Measurements from ENCODE around the gene TLCD5.
A peak's percentile ranks its signal among the peaks of the same experiment; 100 is the strongest.

TLCD5 gene

DNA sequence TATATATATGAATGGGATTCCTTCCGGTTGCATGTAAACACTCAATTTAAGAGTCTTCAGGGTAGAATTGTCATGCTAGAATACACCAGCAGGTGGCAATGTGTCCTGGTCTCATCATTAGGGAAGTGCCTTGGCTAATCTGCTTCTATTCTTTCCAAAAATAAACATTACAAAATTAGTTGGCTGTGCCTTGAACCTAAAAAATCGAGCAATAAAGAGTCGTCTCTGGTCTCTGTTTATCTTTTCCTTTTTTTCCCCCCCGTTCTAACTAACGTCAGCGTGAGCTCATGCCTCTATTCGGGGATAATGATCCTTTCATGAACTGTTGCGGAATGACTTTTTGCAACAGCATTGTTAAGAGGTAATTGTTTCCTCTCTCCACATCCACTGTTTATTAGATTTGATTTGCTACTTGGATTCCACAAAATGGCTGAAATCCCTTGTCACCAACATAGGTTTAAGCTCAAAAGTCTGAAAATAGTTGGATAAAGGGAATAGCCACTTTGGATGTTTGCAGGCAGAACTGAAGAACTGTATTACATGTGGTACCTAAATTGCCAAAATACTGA is 9.9 kb downstream of the TLCD5 start:
- intact Hi-C loops (cut with DNase I): loop anchor here (5.0 to 10.0 kb wide), 2 partner anchors 50 to 177 kb away; partner anchors contain the start of gene GRIK4
- peak in 35 of 42 donors; percentile 22 to 90 (median 64) for DNase-seq

GRCh38 chr11:120335556-120335907 is 10.4 kb downstream of the TLCD5 start:
- intact Hi-C loops (cut with DNase I): loop anchor here (5.0 to 10.0 kb wide), 2 partner anchors 49 to 177 kb away; partner anchors contain the start of gene GRIK4
- DNase-seq: peak in 2 of 42 donors; percentile 8 to 39

DNA sequence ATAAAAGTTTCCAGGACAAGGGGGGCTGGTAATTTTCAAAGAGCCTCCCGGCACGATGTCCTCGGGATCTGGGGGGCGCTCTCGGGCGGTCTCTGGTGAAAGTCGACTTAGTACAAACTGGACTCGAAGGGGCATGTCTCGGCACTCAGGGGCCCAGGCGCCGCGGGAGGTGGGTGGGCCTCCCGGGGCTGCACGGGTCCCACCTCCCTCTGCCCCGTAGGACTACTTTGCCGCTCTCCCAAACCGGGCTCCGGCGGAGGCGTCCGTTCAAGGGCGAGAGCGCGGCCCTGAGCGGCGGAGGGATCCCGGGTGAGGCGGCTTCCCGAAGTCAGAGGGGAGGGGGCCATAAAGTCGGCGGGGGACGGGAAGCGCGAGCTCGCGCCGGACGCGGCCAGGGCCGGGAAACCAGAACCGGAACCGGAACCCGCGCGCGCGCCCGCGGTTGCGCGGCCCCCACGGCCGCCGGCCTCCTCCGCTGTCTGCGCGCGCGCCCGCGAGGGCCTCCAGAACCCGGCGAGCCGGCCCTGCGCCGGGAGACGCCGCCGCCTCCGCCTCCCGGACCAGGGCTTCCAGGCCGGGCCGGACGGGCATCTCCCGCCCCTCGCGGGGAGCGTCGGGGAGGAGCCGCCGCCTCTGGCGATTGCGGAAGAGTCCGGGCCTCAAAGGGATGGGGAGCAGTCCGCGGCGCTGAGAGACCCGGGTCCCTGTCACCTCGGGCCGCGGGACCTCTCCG is 11.0 kb downstream of the TLCD5 start, which contains the start of gene ARHGEF12:
TSS of gene ARHGEF12 (plus strand) at position 506 of the 733 bp plus-strand sequence. CDS start 831 bp downstream, outside the sequence.
- DNase-seq: peak; percentile 74 to 97 (median 94)
- intact Hi-C loops (cut with DNase I): loop anchor here (5.0 to 10.0 kb wide), 2 partner anchors 49 to 176 kb away; partner anchors contain the start of gene GRIK4

DNA sequence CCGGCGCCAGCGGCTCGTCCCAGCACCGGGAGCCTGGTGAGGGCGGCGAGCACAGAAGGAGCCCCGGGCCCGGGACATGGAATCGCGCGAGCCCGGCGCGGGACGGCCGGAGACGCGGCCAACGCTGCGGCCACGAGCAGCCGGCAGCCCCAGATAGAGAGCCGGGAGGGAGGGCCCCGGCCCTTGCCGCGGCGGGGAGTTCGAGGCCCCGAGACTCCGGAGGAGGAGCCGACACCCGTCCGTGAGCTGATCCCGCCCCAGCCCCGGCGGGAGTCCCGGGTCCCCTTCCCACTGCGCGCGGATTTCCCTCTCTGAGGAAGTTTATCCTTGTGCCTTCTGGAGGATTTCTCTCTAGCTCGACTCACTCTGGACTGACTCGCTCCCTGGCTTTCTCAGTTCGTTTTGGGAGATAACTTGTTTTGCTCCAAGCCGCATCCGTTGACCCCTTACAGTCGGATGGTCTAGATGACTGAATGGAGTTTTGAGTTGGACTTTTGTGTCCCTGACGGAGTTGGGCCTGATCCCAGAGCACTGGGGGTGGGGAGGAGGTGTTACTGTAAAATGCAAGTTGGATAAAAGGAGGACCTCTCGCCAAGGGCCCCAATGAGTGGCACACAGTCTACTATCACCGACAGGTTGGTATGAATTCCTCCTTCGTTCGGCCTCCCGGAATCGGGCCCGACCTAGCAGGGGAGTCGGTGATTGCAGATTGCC is 11.7 kb downstream of the TLCD5 start:
- peak in 38 of 42 donors; percentile 14 to 73 (median 46) for DNase-seq
- intact Hi-C loops (cut with DNase I): loop anchor here (5.0 to 10.0 kb wide), 2 partner anchors 48 to 176 kb away; partner anchors contain the start of gene GRIK4

DNA sequence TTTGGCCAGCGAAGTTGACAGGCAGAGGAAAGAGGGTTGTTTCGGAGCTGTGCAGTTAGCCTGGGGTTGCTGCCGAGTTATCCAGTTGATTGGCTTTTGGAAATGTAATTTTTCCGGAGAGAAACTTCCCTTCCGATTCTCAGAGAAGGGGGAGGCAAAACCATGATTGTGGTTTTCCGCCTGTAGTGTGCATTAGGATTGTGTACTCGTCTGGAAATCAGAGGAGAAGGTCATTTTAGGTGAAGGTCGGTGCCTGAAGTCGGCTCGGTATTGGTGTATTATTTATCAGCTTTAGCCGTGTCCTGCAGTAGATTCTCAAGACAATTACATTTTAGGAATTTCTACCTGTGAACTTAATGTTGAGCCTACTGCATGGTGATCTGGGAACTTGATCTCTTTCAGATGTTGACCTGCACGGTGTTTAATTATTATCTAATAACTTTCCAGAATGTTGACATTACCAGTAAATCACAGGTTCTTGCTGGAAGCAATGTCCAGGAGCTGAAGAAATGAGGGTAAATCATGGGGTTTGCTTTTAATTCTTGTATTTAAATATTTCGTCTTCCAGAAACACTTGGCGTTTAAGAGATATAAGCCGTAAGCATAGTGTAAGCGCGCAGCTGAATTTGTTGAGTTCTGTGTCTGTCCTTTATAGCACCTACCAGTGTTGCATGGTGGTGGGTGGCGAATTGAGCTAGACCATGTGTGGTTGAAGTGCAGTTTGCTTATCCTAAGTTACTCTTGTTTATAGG is 12.4 kb downstream of the TLCD5 start:
- DNase-seq: peak in 12 of 42 donors; percentile 19 to 62 (median 26)
- intact Hi-C loops (cut with DNase I): loop anchor here (5.0 to 10.0 kb wide), 2 partner anchors 47 to 175 kb away; partner anchors contain the start of gene GRIK4

GRCh38 chr11:120338107-120338933 is 13.2 kb downstream of the TLCD5 start:
- intact Hi-C loops (cut with DNase I): loop anchor here (5.0 to 10.0 kb wide), 2 partner anchors 46 to 174 kb away; partner anchors contain the start of gene GRIK4
- no peak for DNase-seq

GRCh38 chr11:120339394-120339890 is 14.3 kb downstream of the TLCD5 start:
- DNase-seq: peak in 32 of 42 donors; percentile 16 to 80 (median 46)
- intact Hi-C loops (cut with DNase I): loop anchor here (5.0 to 10.0 kb wide), 2 partner anchors 45 to 173 kb away; partner anchors contain the start of gene GRIK4

- DNase-seq: no peak
Observed at GRCh38 chr11:120340529-120340928, 15.4 kb downstream of the TLCD5 start.

DNA sequence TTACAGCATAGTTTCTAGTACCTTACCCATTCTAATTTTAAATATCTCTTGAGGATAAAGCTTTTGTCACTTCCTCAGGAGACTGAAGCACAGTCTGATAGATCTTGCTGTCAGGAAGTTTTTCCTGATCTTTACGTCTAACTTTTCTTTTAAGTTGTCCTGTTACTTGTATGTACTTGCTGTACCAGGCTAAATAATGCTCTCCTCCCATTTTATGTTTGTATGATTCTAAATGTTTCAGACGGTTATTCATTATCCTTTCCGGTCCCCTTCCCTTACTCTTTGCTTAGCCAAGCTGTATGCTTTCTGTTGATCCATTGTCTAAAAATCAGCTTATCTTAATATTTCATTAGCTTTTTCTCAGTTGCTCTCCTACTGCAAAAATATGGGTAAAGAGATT is 17.1 kb downstream of the TLCD5 start:
- DNase-seq: no peak
- intact Hi-C loops (cut with DNase I): no loop called here

More at GRCh38 chr11:120340529-120340928, 15.4 kb downstream of the TLCD5 start:
- intact Hi-C loops (cut with DNase I): no loop called here

- DNase-seq: no peak
- intact Hi-C loops (cut with DNase I): no loop called here
Observed at GRCh38 chr11:120342678-120343077, 17.6 kb downstream of the TLCD5 start.

- DNase-seq: peak in 23 of 42 donors; percentile 20 to 67 (median 42)
- intact Hi-C loops (cut with DNase I): no loop called here
Observed at GRCh38 chr11:120343429-120343828, 18.3 kb downstream of the TLCD5 start.

GRCh38 chr11:120344302-120345004 is 19.4 kb downstream of the TLCD5 start:
- peak in 1 of 42 donors; percentile 9 for DNase-seq
- intact Hi-C loops (cut with DNase I): no loop called here

DNA sequence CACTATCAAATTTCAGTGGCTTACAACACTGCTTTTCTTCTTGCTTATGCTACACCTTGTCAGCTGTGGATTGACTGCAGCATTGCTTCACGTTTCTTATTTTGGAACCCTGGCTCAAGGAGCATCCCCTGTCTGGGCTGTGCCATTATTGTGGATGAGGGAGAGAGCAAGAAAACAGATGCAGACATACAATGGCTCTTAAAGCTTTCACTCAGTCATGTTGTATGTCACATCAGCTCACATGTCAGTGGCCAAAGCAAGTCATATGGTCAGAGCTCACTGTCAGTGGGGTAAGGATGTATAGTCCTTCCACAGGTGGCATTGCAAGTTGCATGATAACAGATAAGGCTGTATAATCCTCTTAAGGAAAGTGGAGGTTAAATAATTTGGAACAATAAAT is 21.1 kb downstream of the TLCD5 start:
- DNase-seq: no peak
- intact Hi-C loops (cut with DNase I): no loop called here

- no peak for DNase-seq
- intact Hi-C loops (cut with DNase I): no loop called here
Observed at GRCh38 chr11:120350637-120351036, 25.5 kb downstream of the TLCD5 start.

- DNase-seq: no peak
- intact Hi-C loops (cut with DNase I): no loop called here
Observed at GRCh38 chr11:120352405-120352804, 27.3 kb downstream of the TLCD5 start.

- intact Hi-C loops (cut with DNase I): no loop called here
- no peak for DNase-seq
Observed at GRCh38 chr11:120354068-120354467, 29.0 kb downstream of the TLCD5 start.

DNA sequence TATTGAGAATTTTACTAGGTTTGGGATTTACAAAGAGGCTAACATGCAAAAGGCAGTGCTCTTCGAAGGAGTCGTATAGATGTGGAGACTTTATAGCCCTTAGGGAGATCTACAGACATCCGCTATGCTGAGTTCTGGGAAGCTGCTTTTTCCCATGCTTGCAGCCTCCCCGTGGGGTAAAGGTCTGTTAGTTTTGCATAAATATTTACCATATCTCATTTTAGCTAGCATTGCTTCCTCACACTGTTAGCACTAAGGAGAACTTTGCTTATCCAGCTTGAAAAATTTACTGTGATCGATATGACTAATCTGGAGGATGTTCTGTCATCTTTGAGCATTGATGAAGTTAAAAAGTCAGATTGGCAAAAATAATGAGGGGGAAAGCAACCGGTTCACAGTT is 29.7 kb downstream of the TLCD5 start:
- intact Hi-C loops (cut with DNase I): no loop called here

More for the DNA sequence above, 29.7 kb downstream of the TLCD5 start:
- DNase-seq: no peak
